GM23338 (cell line): ENCODE measurements around the gene ZFC3H1. TPM values are rescaled to one million over a fixed set of nuclear protein-coding genes. Genes with fewer than 3 reads are reported as not detected.

Source experiments
- ATAC-seq: fragments of 200-7000 bp; cut with Tn5 transposase; 3 replicates; pipeline ENCODE4 v1.9.1; 2020
- DNase-seq: peaks from one replicate; pipeline ENCODE4 v3.0.0-alpha.2; 2015; ENCODE audit warnings: low spot score
- H2AFZ ChIP-seq: fragments of 200-600 bp; sonication (generic); 2 replicates; pipeline ENCODE4 v1.8.0; 2016; ENCODE audit warnings: antibody characterized with exemption, mild to moderate bottlenecking, moderate library complexity
- H3F3A ChIP-seq: fragments of 200-600 bp; sonication (generic); replicated peaks from 2 replicates; pipeline ENCODE4 v1.8.0; 2017; ENCODE audit warnings: antibody characterized with exemption, mixed run types, low read depth
- H3K27ac ChIP-seq: fragments of 200-600 bp; sonication (generic); 2 replicates; pipeline ENCODE4 v1.6.1; 2016; ENCODE audit warnings: low read depth
- H3K27me3 ChIP-seq: fragments of 200-600 bp; sonication (generic); 2 replicates; pipeline ENCODE4 v1.8.0; 2016; ENCODE audit warnings: mild to moderate bottlenecking, mixed run types, moderate library complexity; ENCODE audit not compliant: insufficient read depth
- H3K36me3 ChIP-seq: fragments of 200-600 bp; sonication (generic); 2 replicates; pipeline ENCODE4 v1.8.0; 2016; ENCODE audit warnings: mild to moderate bottlenecking; ENCODE audit not compliant: insufficient read depth
- H3K4me1 ChIP-seq: fragments of 200-600 bp; sonication (generic); 2 replicates; pipeline ENCODE4 v1.8.0; 2016; ENCODE audit warnings: mild to moderate bottlenecking, moderate library complexity; ENCODE audit not compliant: insufficient read depth
- H3K4me2 ChIP-seq: fragments of 200-600 bp; sonication (generic); 2 replicates; pipeline ENCODE4 v1.7.1; 2017; ENCODE audit warnings: mixed run types
- H3K4me3 ChIP-seq: fragments of 200-600 bp; sonication (generic); 2 replicates; pipeline ENCODE4 v1.6.1; 2016; ENCODE audit warnings: mixed run types
- H3K79me2 ChIP-seq: fragments of 200-600 bp; sonication (generic); replicated peaks from 2 replicates; pipeline ENCODE4 v1.8.0; 2017; ENCODE audit warnings: mild to moderate bottlenecking; ENCODE audit not compliant: insufficient read depth
- H3K9me2 ChIP-seq: fragments of 200-600 bp; sonication (generic); 2 replicates; pipeline ENCODE4 v1.8.0; 2017; ENCODE audit not compliant: insufficient read depth
- H4K20me1 ChIP-seq: fragments of 200-600 bp; sonication (generic); replicated peaks from 2 replicates; pipeline ENCODE4 v1.8.0; 2017; ENCODE audit warnings: mild to moderate bottlenecking; ENCODE audit not compliant: insufficient read depth
- H3K27ac Mint-ChIP-seq: 2 replicates; pipeline ENCODE4 v1.8.0; 2020; ENCODE audit warnings: inconsistent platforms, mild to moderate bottlenecking, moderate library complexity, mixed read lengths
- H3K27me3 Mint-ChIP-seq: 3 replicates; pipeline ENCODE4 v1.8.0; 2022; ENCODE audit warnings: low read depth, mild to moderate bottlenecking, moderate library complexity, mixed read lengths, inconsistent platforms; ENCODE audit not compliant: insufficient read depth, poor library complexity
- H3K36me3 Mint-ChIP-seq: 3 replicates; pipeline ENCODE4 v1.8.0; 2021; ENCODE audit warnings: low read depth, mild to moderate bottlenecking, inconsistent platforms, moderate library complexity, mixed read lengths
- H3K4me1 Mint-ChIP-seq: 3 replicates; pipeline ENCODE4 v1.8.0; 2020; ENCODE audit warnings: mild to moderate bottlenecking, inconsistent platforms, mixed read lengths
- H3K4me3 Mint-ChIP-seq: 3 replicates; pipeline ENCODE4 v1.8.0; 2021; ENCODE audit warnings: moderate library complexity, mild to moderate bottlenecking, inconsistent platforms, mixed read lengths
- H3K9me3 Mint-ChIP-seq: 3 replicates; pipeline ENCODE4 v1.8.0; 2020; ENCODE audit warnings: moderate library complexity, mild to moderate bottlenecking, inconsistent platforms, mixed read lengths
- CREB1 ChIP-seq: fragments of 250-450 bp; sonication (Bioruptor Pico); IDR thresholded peaks from 2 replicates; pipeline ENCODE4 v1.5.0; 2020; ENCODE audit warnings: low read depth, mild to moderate bottlenecking, moderate library complexity
- CTCF ChIP-seq, 2 experiments: fragments of 200-600 bp in 1 of 2; sonication (generic) in 1 of 2; conservative IDR thresholded peaks; 2 replicates each; pipeline versions ENCODE4 v1.5.1 to v1.6.1; 2016 to 2017; ENCODE audit warnings: antibody characterized with exemption in 2 of 2, low read depth in 2 of 2, mild to moderate bottlenecking in 2 of 2, moderate library complexity in 1 of 2
- EZH2 ChIP-seq: fragments of 200-600 bp; sonication (generic); IDR thresholded peaks from one replicate; pipeline ENCODE4 v1.8.0; 2017; ENCODE audit warnings: antibody characterized with exemption, mild to moderate bottlenecking, low read depth; ENCODE audit not compliant: unreplicated experiment
- EZH2phosphoT487 ChIP-seq: fragments of 200-600 bp; sonication (generic); IDR thresholded peaks from one replicate; pipeline ENCODE4 v1.8.1; 2018; ENCODE audit warnings: antibody characterized with exemption; ENCODE audit not compliant: unreplicated experiment
- JUNB ChIP-seq: IDR thresholded peaks from one replicate; pipeline ENCODE4 v1.6.1; 2016; ENCODE audit warnings: antibody characterized with exemption; ENCODE audit not compliant: unreplicated experiment
- NANOG ChIP-seq: IDR thresholded peaks from 2 replicates; pipeline ENCODE4 v1.6.1; 2016; ENCODE audit warnings: antibody characterized with exemption, borderline replicate concordance
- POLR2AphosphoS5 ChIP-seq: IDR thresholded peaks from 2 replicates; pipeline ENCODE4 v1.6.1; 2016; ENCODE audit warnings: antibody characterized with exemption, low read depth
- STAT1 ChIP-seq: IDR thresholded peaks from one replicate; pipeline ENCODE4 v1.6.1; 2016; ENCODE audit warnings: antibody characterized with exemption; ENCODE audit not compliant: unreplicated experiment
- polyA plus RNA-seq: library from polyadenylated mRNA; unstranded; fragments of >200 nt; fragmentation: Nextera tagmentation; extraction: Ambion mirVana; gene quantifications from 2 replicates; pipeline ENCODE4 v1.2.1, GENCODE V29; 2016
- total RNA-seq: library from RNA; depleted of rRNA; stranded (reverse); fragments of >200 nt; shearing (Covaris generic); gene quantifications from 2 replicates; pipeline ENCODE4 v1.2.3, GENCODE V29; 2014
- TF ChIP-seq, protein P1 (sequence below): IDR thresholded peaks from 2 replicates; pipeline ENCODE4 v1.6.1; 2016; ENCODE audit warnings: antibody characterized with exemption

Gene ZFC3H1
- total and polyA plus RNA-seq, 2 experiments from 2014 or later: 30.3 to 46.2 TPM

GRCh38 chr12:71638499-71638898, 25.1 kb downstream of the ZFC3H1 start (continued):
- TF ChIP-seq, protein P1, sequence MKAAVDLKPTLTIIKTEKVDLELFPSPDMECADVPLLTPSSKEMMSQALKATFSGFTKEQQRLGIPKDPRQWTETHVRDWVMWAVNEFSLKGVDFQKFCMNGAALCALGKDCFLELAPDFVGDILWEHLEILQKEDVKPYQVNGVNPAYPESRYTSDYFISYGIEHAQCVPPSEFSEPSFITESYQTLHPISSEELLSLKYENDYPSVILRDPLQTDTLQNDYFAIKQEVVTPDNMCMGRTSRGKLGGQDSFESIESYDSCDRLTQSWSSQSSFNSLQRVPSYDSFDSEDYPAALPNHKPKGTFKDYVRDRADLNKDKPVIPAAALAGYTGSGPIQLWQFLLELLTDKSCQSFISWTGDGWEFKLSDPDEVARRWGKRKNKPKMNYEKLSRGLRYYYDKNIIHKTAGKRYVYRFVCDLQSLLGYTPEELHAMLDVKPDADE: no peak
- TF ChIP-seq EZH2phosphoT487: no peak
- no peak for TF ChIP-seq CTCF (conservative IDR thresholded peaks at IDR 0.05; ENCODE audit: low read depth in 2 of 2)

DNA sequence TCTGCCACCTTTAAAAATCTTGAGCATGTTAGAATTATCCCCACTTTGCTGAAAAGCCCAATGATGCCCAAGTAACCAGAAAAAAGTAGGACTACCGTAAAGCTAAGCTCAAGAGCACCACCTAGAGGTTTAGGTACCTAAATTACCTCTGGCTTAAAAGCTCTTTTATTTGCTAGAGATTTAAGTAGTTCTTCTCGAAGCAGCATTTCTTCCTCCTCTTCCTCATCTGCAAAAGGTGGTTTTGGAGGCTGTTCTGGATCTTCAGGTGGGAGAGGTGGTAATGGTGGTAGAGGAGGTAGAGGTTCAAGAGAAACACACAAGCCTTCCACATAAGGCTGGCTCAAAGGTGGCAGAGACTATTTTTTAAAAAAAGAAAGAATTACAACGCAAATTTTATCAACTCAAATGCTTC, 26.9 kb downstream of the ZFC3H1 start:
- no peaks in the 10 kb centered on the region for H3K9me3 Mint-ChIP-seq
- Histone ChIP-seq H4K20me1 (no peaks in the 10 kb centered on the region), H3K79me2 (no peaks in the 10 kb centered on the region), H3K4me3 (no peak overlapping the region), H3K9me2 (no peaks in the 10 kb centered on the region), H3K4me1 (no peaks in the 10 kb centered on the region), H3K36me3 (peaks cover 54% of the 10 kb centered on the region; the same call in 1 of the 2 replicates), H3F3A (no peaks in the 10 kb centered on the region), H3K27ac (0 out of 2 replicates have a peak overlapping the region, but pooled peaks have one; percentile 22), H2AFZ (no peak overlapping the region), H3K4me2 (no peak overlapping the region), H3K27me3 (no peaks in the 10 kb centered on the region)
- no peaks in the 10 kb centered on the region for H3K4me1 Mint-ChIP-seq
- H3K36me3 Mint-ChIP-seq: peaks cover 66% of the 10 kb centered on the region
- ATAC-seq (peak; percentile 48; the same call in 2 of the 3 replicates), DNase-seq (peak; percentile 93)
- TF ChIP-seq EZH2 (no peak), CTCF (conservative IDR thresholded peaks at IDR 0.05; ENCODE audit: low read depth in 2 of 2) (peak; percentile 74 to 92)
- no peaks in the 10 kb centered on the region for H3K27me3 Mint-ChIP-seq
- H3K27ac Mint-ChIP-seq: peak overlapping the region; percentile 54; the same call in 1 of the 2 replicates
- no peak overlapping the region for H3K4me3 Mint-ChIP-seq

GRCh38 chr12:71627438-71628002, 36.1 kb downstream of the ZFC3H1 start:
- no peak overlapping the region for H3K27ac ChIP-seq
- Mint-ChIP-seq H3K9me3 (no peaks in the 10 kb centered on the region), H3K4me3 (no peak overlapping the region), H3K27ac (no peak overlapping the region), H3K4me1 (no peaks in the 10 kb centered on the region), H3K27me3 (no peaks in the 10 kb centered on the region), H3K36me3 (peaks cover 71% of the 10 kb centered on the region; the same call in 2 of the 3 replicates)
- DNase-seq: no peak
- H2AFZ ChIP-seq: no peak overlapping the region
- H3F3A ChIP-seq: no peaks in the 10 kb centered on the region
- no peaks in the 10 kb centered on the region for H3K9me2 ChIP-seq
- H3K4me2 ChIP-seq: no peak overlapping the region
- no peaks in the 10 kb centered on the region for H3K79me2 ChIP-seq
- no peaks in the 10 kb centered on the region for H4K20me1 ChIP-seq
- no peak for ATAC-seq
- peaks cover 57% of the 10 kb centered on the region for H3K36me3 ChIP-seq
- no peaks in the 10 kb centered on the region for H3K27me3 ChIP-seq
- H3K4me1 ChIP-seq: no peaks in the 10 kb centered on the region
- no peak overlapping the region for H3K4me3 ChIP-seq
- TF ChIP-seq STAT1 (no peak), EZH2 (no peak), POLR2AphosphoS5 (no peak), JUNB (no peak), CTCF (conservative IDR thresholded peaks at IDR 0.05; ENCODE audit: low read depth in 2 of 2) (no peak), NANOG (no peak), CREB1 (CRISPR knock-in tag) (no peak)
